ENCODE measurements around the gene ELN.

GRCh38 chr7:74069790-74070618 is 42.0 kb downstream of the ELN start:
- no peak for TF ChIP-seq POLR2A (IDR thresholded peaks at IDR 0.05; ENCODE audit: low read length)
- TF ChIP-seq GATA1 (IDR thresholded peaks at IDR 0.05; ENCODE audit: low read depth, low read length), result no peak

Measured in erythroblast (primary cell).